HCT116 (cell line): ENCODE measurements around the gene SLC6A12. TPM values are rescaled to one million over a fixed set of nuclear protein-coding genes. Genes with fewer than 3 reads are reported as not detected.

Experiments used
- ATAC-seq: fragments of 200-7000 bp; cut with Tn5 transposase; 2 replicates; pipeline ENCODE4 v1.9.1; 2020; ENCODE audit warnings: mild to moderate bottlenecking, moderate library complexity
- BruUV-seq: library from RNA; stranded (reverse); fragments of 400-500 nt; replicated peaks from 2 replicates; lab custom pipeline; 2021; lab: Mats Ljungman, UMichigan
- CTCF ChIA-PET: fragments of 300-600 bp; sonication (Branson Sonifier 250); formaldehyde crosslinking; loops from one replicate; lab custom pipeline; 2021; ENCODE audit warnings: antibody characterized with exemption; lab: Charles Lee
- POLR2A ChIA-PET: fragments of 300-600, 350-600 bp; sonication (Branson Sonifier 250); formaldehyde crosslinking; loops from one replicate; lab custom pipeline; 2021; ENCODE audit warnings: antibody characterized with exemption; lab: Charles Lee
- RAD21 ChIA-PET, 2 experiments: fragments of 300-600 bp; sonication (Branson Sonifier 250); formaldehyde crosslinking; loops; one replicate each; lab custom pipeline; 2023; ENCODE audit warnings: low total read pairs in 2 of 2; ENCODE audit not compliant: uncharacterized antibody in 2 of 2, unreplicated experiment in 2 of 2, low non-redundant PET in 1 of 2; lab: Charles Lee
- DNase-seq: peaks from one replicate; pipeline ENCODE4 v3.0.0-alpha.2; 2010; ENCODE audit warnings: low read depth, low spot score
- H2AFZ ChIP-seq: fragments of 200-600 bp; shearing (Covaris generic), sonication (generic); 2 replicates; pipeline ENCODE4 v1.6.1; 2017; ENCODE audit warnings: low read depth, mixed run types, mixed read lengths, antibody characterized with exemption, low read length; ENCODE audit not compliant: poor library complexity, severe bottlenecking
- H3K27ac ChIP-seq: 2 replicates; pipeline ENCODE4 v1.5.1; 2012; ENCODE audit warnings: low read depth, low read length
- H3K27me3 ChIP-seq: fragments of 200-600 bp; sonication (generic); 2 replicates; pipeline ENCODE4 v1.6.1; 2016; ENCODE audit warnings: mixed run types, low read length, mixed read lengths; ENCODE audit not compliant: insufficient read depth
- H3K36me3 ChIP-seq, 2 experiments: fragments of 200-500 bp in 1 of 2; fragments of 200-600 bp in 1 of 2; sonication (Bioruptor generic) in 1 of 2; sonication (generic) in 1 of 2; 2 replicates each; pipeline versions ENCODE4 v1.5.1 to v1.6.1; 2014 to 2016; ENCODE audit warnings: low read length in 2 of 2, inconsistent platforms in 1 of 2, mixed read lengths in 1 of 2, mixed run types in 1 of 2; ENCODE audit not compliant: insufficient read depth in 2 of 2, control insufficient read depth in 1 of 2
- H3K4me1 ChIP-seq, 2 experiments: fragments of 200-600 bp in 1 of 2; sonication (generic) in 1 of 2; 2 replicates each; pipeline versions ENCODE4 v1.5.1 to v1.6.1; 2012 to 2017; ENCODE audit warnings: low read length in 2 of 2, inconsistent platforms in 1 of 2, mild to moderate bottlenecking in 1 of 2, mixed read lengths in 1 of 2, mixed run types in 1 of 2, moderate library complexity in 1 of 2; ENCODE audit not compliant: insufficient read depth in 2 of 2, control insufficient read depth in 1 of 2
- H3K4me2 ChIP-seq: fragments of 200-600 bp; sonication (generic); 2 replicates; pipeline ENCODE4 v1.6.1; 2017; ENCODE audit warnings: mixed run types, low read length, mixed read lengths
- H3K4me3 ChIP-seq, 2 experiments: fragments of 200-600 bp in 1 of 2; sonication (generic) in 1 of 2; replicated peaks in 1 of 2; 2 replicates each; pipeline ENCODE4 v1.5.1; 2011 to 2016; ENCODE audit warnings: low read length in 2 of 2, control low read depth in 1 of 2, low read depth in 1 of 2, mild to moderate bottlenecking in 1 of 2, mixed read lengths in 1 of 2, mixed run types in 1 of 2
- H3K79me2 ChIP-seq: fragments of 200-600 bp; sonication (generic); 2 replicates; pipeline ENCODE4 v1.6.1; 2017; ENCODE audit warnings: mild to moderate bottlenecking, mixed run types, low read length, moderate library complexity, mixed read lengths; ENCODE audit not compliant: insufficient read depth
- H3K9ac ChIP-seq: fragments of 200-600 bp; sonication (generic); 2 replicates; pipeline ENCODE4 v1.6.1; 2016; ENCODE audit warnings: low read length, mixed read lengths
- H3K9me2 ChIP-seq: fragments of 200-600 bp; sonication (generic), shearing (Covaris generic); 2 replicates; pipeline ENCODE4 v1.6.1; 2017; ENCODE audit warnings: mixed run types, mild to moderate bottlenecking, moderate library complexity; ENCODE audit not compliant: insufficient read depth
- H3K9me3 ChIP-seq, 2 experiments: fragments of 200-500 bp in 1 of 2; fragments of 200-600 bp in 1 of 2; sonication (Bioruptor generic) in 1 of 2; sonication (generic) in 1 of 2; 2 replicates each; pipeline ENCODE4 v1.6.1; 2014 to 2017; ENCODE audit warnings: low read length in 2 of 2, mixed read lengths in 2 of 2, inconsistent platforms in 1 of 2, low read depth in 1 of 2, mild to moderate bottlenecking in 1 of 2, mixed run types in 1 of 2, moderate library complexity in 1 of 2; ENCODE audit not compliant: control insufficient read depth in 1 of 2, insufficient read depth in 1 of 2
- H4K20me1 ChIP-seq: fragments of 200-600 bp; sonication (generic), shearing (Covaris generic); 2 replicates; pipeline ENCODE4 v1.6.1; 2017; ENCODE audit warnings: mixed run types, mild to moderate bottlenecking, moderate library complexity; ENCODE audit not compliant: insufficient read depth
- CBX3 ChIP-seq: IDR thresholded peaks from 2 replicates; pipeline ENCODE4 v1.6.1; 2012; ENCODE audit warnings: low read depth
- CEBPB ChIP-seq: IDR thresholded peaks from 2 replicates; pipeline ENCODE4 v1.6.1; 2012; ENCODE audit warnings: low read depth
- EGR1 ChIP-seq: IDR thresholded peaks from 2 replicates; pipeline ENCODE4 v1.6.1; 2012; ENCODE audit warnings: low read depth
- ELF1 ChIP-seq: IDR thresholded peaks from 2 replicates; pipeline ENCODE4 v1.6.1; 2012; ENCODE audit warnings: low read depth, borderline replicate concordance
- EZH2phosphoT487 ChIP-seq: fragments of 200-600 bp; IDR thresholded peaks from 2 replicates; pipeline ENCODE4 v1.6.1; 2018; ENCODE audit warnings: antibody characterized with exemption, borderline replicate concordance
- RAD21 ChIP-seq: IDR thresholded peaks from 2 replicates; pipeline ENCODE4 v1.6.1; 2012; ENCODE audit warnings: low read depth, mild to moderate bottlenecking
- REST ChIP-seq: IDR thresholded peaks from 2 replicates; pipeline ENCODE4 v1.6.1; 2012; ENCODE audit warnings: low read depth
- SP1 ChIP-seq: IDR thresholded peaks from 2 replicates; pipeline ENCODE4 v1.6.1; 2012; ENCODE audit warnings: low read depth
- YY1 ChIP-seq: IDR thresholded peaks from 2 replicates; pipeline ENCODE4 v1.6.1; 2011; ENCODE audit warnings: low read length, low read depth, moderate library complexity, mild to moderate bottlenecking; ENCODE audit not compliant: insufficient replicate concordance; ENCODE audit errors: extremely low read depth
- ZBTB33 ChIP-seq: IDR thresholded peaks from 2 replicates; pipeline ENCODE4 v1.6.1; 2011; ENCODE audit warnings: mild to moderate bottlenecking, low read length, moderate library complexity; ENCODE audit not compliant: insufficient replicate concordance; ENCODE audit errors: extremely low read depth
- ZFX ChIP-seq: fragments of 450-650 bp; IDR thresholded peaks from 2 replicates; pipeline ENCODE4 v1.6.1; 2017
- intact Hi-C: fragments of 100-400 bp; cut with micrococcal nuclease; formaldehyde crosslinking; loops from 2 replicates; pipeline ENCODE4 v1.10.0; 2022
- total RNA-seq: library from RNA; stranded (reverse); gene quantifications from one replicate; pipeline ENCODE4 v1.2.1, GENCODE V29; 2021; ENCODE audit not compliant: unreplicated experiment

Gene SLC6A12
- total RNA-seq, 1 experiment from 2014 or later = 0.64 TPM

- TF ChIP-seq YY1 = no peak
- TF ChIP-seq ZBTB33 = no peak
These were observed 5.1 kb downstream of the SLC6A12 start (continued) for GRCh38 chr12:208813-209212.

DNA sequence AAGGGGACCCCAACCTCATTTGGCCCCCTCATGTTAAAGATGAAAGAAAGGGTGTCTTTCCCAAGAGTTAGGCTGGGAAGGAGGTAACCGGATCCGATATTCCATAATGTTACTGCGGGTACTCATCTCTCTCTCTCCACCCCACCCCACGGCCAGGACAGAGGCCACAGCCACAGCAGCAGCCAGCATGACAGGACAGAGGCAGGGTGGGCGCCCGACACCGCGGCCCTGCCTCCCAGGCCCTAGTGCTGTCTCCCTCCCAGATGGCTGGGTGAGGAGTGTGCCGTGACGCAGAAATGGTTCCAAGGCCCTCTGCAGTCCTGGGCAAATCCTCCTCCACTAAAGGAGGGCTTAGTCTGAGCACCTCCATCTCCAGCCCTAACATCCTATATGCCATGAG is 6.2 kb downstream of the SLC6A12 start:
- DNase-seq (no peak), ATAC-seq (no peak)
- intact Hi-C loops = no loop called here
- Histone ChIP-seq H4K20me1 (no peaks in the 10 kb centered on the region), H2AFZ (no peak overlapping the region), H3K4me2 (no peak overlapping the region), H3K9me2 (no peaks in the 10 kb centered on the region), H3K4me1 (no peaks in the 10 kb centered on the region), H3K4me3 (no peak overlapping the region), H3K9me3 (no peaks in the 10 kb centered on the region), H3K27me3 (no peaks in the 10 kb centered on the region; the same call in 1 of the 2 replicates), H3K27ac (no peak overlapping the region), H3K79me2 (no peaks in the 10 kb centered on the region), H3K9ac (no peak overlapping the region), H3K36me3 (no peaks in the 10 kb centered on the region)
- ChIA-PET POLR2A (no interaction called here), CTCF (no interaction called here), RAD21 (no interaction called here)
- no TSS peak for BruUV-seq
- no peak for TF ChIP-seq REST
- no peak for TF ChIP-seq RAD21
- TF ChIP-seq CBX3 = no peak
- TF ChIP-seq EZH2phosphoT487 = no peak
- TF ChIP-seq ELF1 = no peak
- no peak for TF ChIP-seq ZBTB33
- TF ChIP-seq ZFX = no peak
- no peak for TF ChIP-seq CEBPB
- no peak for TF ChIP-seq SP1
- no peak for TF ChIP-seq EGR1
